Adrenal gland (tissue), 12 donors: ENCODE results near the gene IFNGR1. TPM values are rescaled to one million over a fixed set of nuclear protein-coding genes. Genes with fewer than 3 reads are reported as not detected.

ENCODE experiments used
- DNase-seq, 7 donors: peaks; one replicate each; pipeline ENCODE4 v3.0.0-alpha.2; 2019 to 2020
- H3K27ac ChIP-seq, 5 donors: fragments of 200-600 bp; sonication (generic) in 4 of 5; 1 replicate in 3 of 5; 2 replicates in 2 of 5; pipeline versions ENCODE4 v1.5.1 to v1.8.0; 2016 to 2020; ENCODE audit warnings: mild to moderate bottlenecking in 1 of 5
- H3K27me3 ChIP-seq: fragments of 200-600 bp; 2 replicates; pipeline ENCODE4 v1.8.0; 2021
- H3K36me3 ChIP-seq, 2 donors: fragments of 200-600 bp; replicated peaks in 1 of 2; 1 replicate in 1 of 2; 2 replicates in 1 of 2; pipeline versions ENCODE4 v1.5.1 to v1.8.0; 2018 to 2022
- H3K4me1 ChIP-seq, 2 donors: fragments of 200-600 bp; replicated peaks in 1 of 2; 1 replicate in 1 of 2; 2 replicates in 1 of 2; pipeline versions ENCODE4 v1.5.1 to v1.8.0; 2018 to 2021
- H3K4me3 ChIP-seq, 4 donors: fragments of 200-600 bp; sonication (generic) in 3 of 4; one replicate each; pipeline ENCODE4 v1.5.1; 2016 to 2018
- H3K9me3 ChIP-seq, 3 donors: fragments of 200-600 bp; sonication (generic) in 1 of 3; replicated peaks in 1 of 3; 1 replicate in 2 of 3; 2 replicates in 1 of 3; pipeline versions ENCODE4 v1.5.1 to v1.8.0; 2016 to 2021
- POLR2A ChIP-seq, 2 donors: fragments of 450-650 bp; IDR thresholded peaks; one replicate each; pipeline ENCODE4 v1.6.1; 2017; ENCODE audit warnings: antibody characterized with exemption in 2 of 2, mild to moderate bottlenecking in 2 of 2, moderate library complexity in 1 of 2
- WGBS, 4 donors: extraction: QIAGEN DNeasy Blood & Tissue Kit in 2 of 4; methylation state at CpG; one replicate each; pipeline versions ENCODE4 v1.1.5 to v1.1.7; 2013 to 2017; 5-methylcytosine and 5-hydroxymethylcytosine counted together
- intact Hi-C, 2 donors: fragments of 100-400 bp; cut with DNase I; formaldehyde crosslinking; loops; one replicate each; pipeline versions ENCODE4 v1.14.1 to v1.15.0; 2022 to 2023
- polyA plus RNA-seq, 3 donors: library from polyadenylated mRNA; stranded (reverse); fragments of 200-250 nt in 2 of 3; fragments of 350-450 nt in 1 of 3; fragmentation: Illumina TruSeq in 1 of 3; extraction: RNeasy Lipid Tissue Mini Kit (QIAGEN cat#74804) in 1 of 3; gene quantifications; one replicate each; pipeline ENCODE4 v1.2.3, GENCODE V29; 2013 to 2014
- total RNA-seq, 9 donors: library from RNA; depleted of rRNA in 4 of 9; stranded (reverse); fragments of >200 nt in 4 of 9; fragments of 120-200 nt in 1 of 9; fragmentation: NEBNext Ultra II Directional in 1 of 9; extraction: Animal tissue kit (Norgen Biotek cat#: 25700) in 1 of 9; gene quantifications; one replicate each; pipeline versions ENCODE4 v1.1.0 to v1.2.4, GENCODE V29; 2013 to 2023
- TF ChIP-seq, protein P1 (sequence below), 6 experiments: fragments of 450-650 bp in 4 of 6; fragments of 200-600 bp in 2 of 6; sonication (generic) in 1 of 6; IDR thresholded peaks; 1 replicate in 5 of 6; 2 replicates in 1 of 6; pipeline versions ENCODE4 v1.5.1 to v1.8.0; 2016 to 2021; ENCODE audit warnings: antibody characterized with exemption in 6 of 6, mild to moderate bottlenecking in 2 of 6, moderate library complexity in 1 of 6
- donor health status: healthy with polysubstance abuse.
- donor health status: Bipolar disorder and iron deficiency.
- donor health status: DM: yes; HTN: yes; CAD: no.
- donor health status: DM: no; HTN: no; CAD: no.
- donor health status: DM: no; HTN: no; CAD: no.
- donor health status: DM: yes; HTN: yes; CAD: no.

The IFNGR1 gene
- total and polyA plus RNA-seq, 12 donors, result 55.5 to 110 (median 69.9) TPM

DNA sequence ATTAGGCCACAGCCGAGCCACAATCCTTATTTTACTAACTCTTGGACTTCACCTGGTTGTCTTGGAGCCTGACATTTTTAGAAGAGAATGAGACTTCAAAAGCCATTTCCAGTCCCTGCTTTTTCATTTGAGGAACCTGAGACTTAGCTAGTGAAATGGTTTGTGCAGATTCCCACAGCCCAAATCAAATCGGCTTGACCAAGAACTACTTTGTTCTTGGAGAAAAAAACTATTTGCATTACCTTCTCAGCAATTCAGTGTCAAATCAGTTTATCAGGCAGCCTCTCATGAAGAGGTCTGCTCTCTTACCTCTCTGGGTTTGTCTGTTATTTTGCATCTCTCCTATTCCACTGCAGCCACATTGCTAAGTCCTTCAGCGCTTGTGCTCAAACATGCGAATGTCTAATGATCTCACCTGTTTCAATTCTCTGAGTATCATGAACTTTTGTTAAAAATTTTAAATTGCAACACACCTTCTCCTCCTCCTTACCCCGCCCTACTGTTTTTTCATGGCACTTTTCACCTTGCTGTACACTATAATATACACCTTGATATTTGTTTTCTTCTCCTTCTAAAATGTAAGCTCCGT, 573 bp upstream of the IFNGR1 start:
- 67 to 69% (median 68%) methylated on average over 6 of the region's 6 CpGs for WGBS, 4 donors
- no peak for DNase-seq
- Histone ChIP-seq H3K4me1 (peaks cover 8 to 68% of the 10 kb centered on the region in 2 donors), H3K4me3 (peak overlapping the region in 2 of 4 donors; percentile 77 to 98), H3K36me3 (no peaks in the 10 kb centered on the region), H3K27me3 (no peaks in the 10 kb centered on the region), H3K27ac (peak overlapping the region in 4 of 5 donors; percentile 97 to 100 (median 99)), H3K9me3 (no peaks in the 10 kb centered on the region)
- intact Hi-C loops, result no loop called here
- TF ChIP-seq, protein P1, sequence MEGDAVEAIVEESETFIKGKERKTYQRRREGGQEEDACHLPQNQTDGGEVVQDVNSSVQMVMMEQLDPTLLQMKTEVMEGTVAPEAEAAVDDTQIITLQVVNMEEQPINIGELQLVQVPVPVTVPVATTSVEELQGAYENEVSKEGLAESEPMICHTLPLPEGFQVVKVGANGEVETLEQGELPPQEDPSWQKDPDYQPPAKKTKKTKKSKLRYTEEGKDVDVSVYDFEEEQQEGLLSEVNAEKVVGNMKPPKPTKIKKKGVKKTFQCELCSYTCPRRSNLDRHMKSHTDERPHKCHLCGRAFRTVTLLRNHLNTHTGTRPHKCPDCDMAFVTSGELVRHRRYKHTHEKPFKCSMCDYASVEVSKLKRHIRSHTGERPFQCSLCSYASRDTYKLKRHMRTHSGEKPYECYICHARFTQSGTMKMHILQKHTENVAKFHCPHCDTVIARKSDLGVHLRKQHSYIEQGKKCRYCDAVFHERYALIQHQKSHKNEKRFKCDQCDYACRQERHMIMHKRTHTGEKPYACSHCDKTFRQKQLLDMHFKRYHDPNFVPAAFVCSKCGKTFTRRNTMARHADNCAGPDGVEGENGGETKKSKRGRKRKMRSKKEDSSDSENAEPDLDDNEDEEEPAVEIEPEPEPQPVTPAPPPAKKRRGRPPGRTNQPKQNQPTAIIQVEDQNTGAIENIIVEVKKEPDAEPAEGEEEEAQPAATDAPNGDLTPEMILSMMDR (IDR thresholded peaks at IDR 0.05), result no peak
- TF ChIP-seq POLR2A (IDR thresholded peaks at IDR 0.05), result no peak

DNA sequence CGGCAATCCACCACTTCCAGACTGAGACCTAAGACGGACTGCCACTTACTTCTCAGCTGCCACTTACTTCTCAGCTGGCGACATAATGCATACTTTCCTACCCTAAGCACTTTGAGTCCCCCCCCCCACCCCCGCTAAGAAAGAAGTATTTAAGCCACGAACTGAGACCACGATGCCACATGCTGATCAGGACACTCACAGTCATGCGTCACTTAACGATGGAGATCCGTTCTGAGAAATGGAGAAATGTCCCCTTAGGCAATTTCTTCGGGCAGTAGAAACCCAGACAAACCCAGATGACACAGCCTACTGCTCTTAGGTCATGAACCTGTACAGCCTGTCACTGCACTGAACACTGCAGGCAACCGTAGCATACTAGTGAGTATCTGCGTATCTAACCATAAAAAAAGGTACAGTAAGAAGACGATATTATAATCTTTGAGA, 690 bp downstream of the IFNGR1 start:
- intact Hi-C loops, result no loop called here
- no peaks in the 10 kb centered on the region for H3K9me3 ChIP-seq
- H3K4me1 ChIP-seq, result peaks cover 19 to 74% of the 10 kb centered on the region in 2 donors
- TF ChIP-seq, protein P1 (IDR thresholded peaks at IDR 0.05), result no peak
- no peak for TF ChIP-seq POLR2A (IDR thresholded peaks at IDR 0.05)
- peak overlapping the region; percentile 39 to 98 (median 86) for H3K4me3 ChIP-seq
- no peaks in the 10 kb centered on the region for H3K27me3 ChIP-seq
- no peaks in the 10 kb centered on the region for H3K36me3 ChIP-seq
- peak; percentile 60 to 88 (median 74) for DNase-seq
- H3K27ac ChIP-seq, result peak overlapping the region; percentile 97 to 100 (median 99)
- 0 to 1% (median 1%) methylated on average over 13 of the region's 13 CpGs for WGBS, 4 donors

DNA sequence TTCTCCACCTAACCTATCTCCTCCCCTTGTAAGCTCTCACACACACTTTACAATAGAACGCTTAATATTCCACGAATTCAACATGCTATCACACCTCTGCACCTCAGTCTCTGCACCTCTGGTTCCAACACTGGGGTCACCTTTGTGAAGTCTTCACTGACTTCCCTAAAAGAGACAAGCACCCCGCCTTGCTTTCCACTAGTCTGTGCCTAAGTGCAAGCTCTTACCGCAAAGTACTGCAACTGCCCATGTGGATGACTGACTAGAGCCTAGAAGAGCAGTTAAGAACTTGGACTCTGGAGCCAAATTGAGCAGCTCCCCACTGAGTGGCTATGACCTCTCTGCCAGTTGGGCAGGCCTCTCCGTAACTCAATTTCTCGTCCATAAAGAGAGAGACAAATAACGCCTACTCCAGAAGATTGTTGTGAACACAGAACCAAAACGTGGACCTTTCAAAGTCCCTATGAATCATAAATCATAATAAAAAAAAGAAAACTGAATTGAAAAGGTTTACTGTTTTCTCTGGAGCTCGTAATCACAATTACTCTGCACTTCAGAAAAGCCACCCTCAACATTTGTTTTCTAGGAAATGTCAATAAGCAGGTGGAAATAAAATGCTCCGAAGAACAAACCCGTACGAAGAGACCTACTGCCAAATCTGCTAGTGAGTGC, 1.2 kb downstream of the IFNGR1 start:
- Histone ChIP-seq H3K9me3 (no peaks in the 10 kb centered on the region), H3K27ac (peak overlapping the region; percentile 97 to 100 (median 99)), H3K4me1 (peaks cover 25 to 74% of the 10 kb centered on the region in 2 donors), H3K36me3 (no peaks in the 10 kb centered on the region), H3K27me3 (no peaks in the 10 kb centered on the region), H3K4me3 (peak overlapping the region in 3 of 4 donors; percentile 54 to 98 (median 77))
- intact Hi-C loops, result no loop called here
- peak in 5 of 7 donors; percentile 30 to 67 (median 49) for DNase-seq
- TF ChIP-seq, protein P1 (IDR thresholded peaks at IDR 0.05), result no peak
- TF ChIP-seq POLR2A (IDR thresholded peaks at IDR 0.05), result peak in 1 of 2 donors; percentile 9
- 27 to 34% (median 30%) methylated on average over 12 of the region's 12 CpGs for WGBS, 4 donors

DNA sequence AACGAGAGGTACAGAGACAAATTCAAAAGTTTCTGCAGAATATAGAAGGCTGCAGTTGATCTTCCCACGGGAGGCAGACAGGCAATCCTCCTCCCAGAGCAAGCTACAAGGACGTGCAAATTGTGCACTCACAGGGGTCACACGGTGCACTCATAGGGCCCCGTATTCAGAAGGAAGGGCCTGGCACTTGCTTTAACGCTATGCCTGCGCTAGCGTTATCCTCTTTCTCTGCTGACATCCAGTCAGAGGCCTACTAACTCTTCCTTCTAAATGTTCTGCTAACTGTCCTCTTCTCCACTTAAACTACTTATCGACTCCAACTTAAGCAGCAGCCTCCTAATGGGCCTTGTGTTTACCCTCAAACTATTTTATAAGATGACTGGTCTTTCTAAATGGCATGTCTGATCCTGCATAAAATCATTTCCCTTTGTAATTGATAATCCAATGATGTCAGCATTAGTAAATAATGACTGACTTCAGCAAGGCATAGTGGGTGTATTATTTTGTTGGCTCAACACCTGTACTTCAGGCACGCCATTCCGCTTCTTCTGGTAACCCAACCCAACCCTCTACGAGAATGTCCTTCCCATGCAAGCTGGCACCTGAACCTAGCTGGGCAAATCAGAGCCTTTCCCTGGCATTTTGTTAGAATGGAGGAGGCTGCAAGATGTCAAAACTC, 2.2 kb downstream of the IFNGR1 start:
- H3K4me3 ChIP-seq, result peak overlapping the region in 1 of 4 donors; percentile 77
- no peaks in the 10 kb centered on the region for H3K36me3 ChIP-seq
- H3K9me3 ChIP-seq, result no peaks in the 10 kb centered on the region
- 59 to 66% (median 61%) methylated on average over 12 of the region's 12 CpGs for WGBS, 4 donors
- H3K27me3 ChIP-seq, result no peaks in the 10 kb centered on the region
- no peak for TF ChIP-seq POLR2A (IDR thresholded peaks at IDR 0.05)
- TF ChIP-seq, protein P1 (IDR thresholded peaks at IDR 0.05), result no peak
- H3K27ac ChIP-seq, result peak overlapping the region; percentile 97 to 100 (median 99)
- intact Hi-C loops, result no loop called here
- peaks cover 30 to 76% of the 10 kb centered on the region in 2 donors for H3K4me1 ChIP-seq
- peak in 1 of 7 donors; percentile 23 for DNase-seq
